Amygdala (tissue), 56 donors: ENCODE data around the gene FXYD1.
"Not testable (repeated sequence)": the region's sequence is repeated elsewhere in the genome, so short reads cannot be mapped to it uniquely, and the experiment has no call there.

Source experiments
- DNase-seq, 56 donors: peaks; one replicate each; lab custom pipeline; 2025; lab: John Stamatoyannopoulos, UW

The FXYD1 gene

DNA sequence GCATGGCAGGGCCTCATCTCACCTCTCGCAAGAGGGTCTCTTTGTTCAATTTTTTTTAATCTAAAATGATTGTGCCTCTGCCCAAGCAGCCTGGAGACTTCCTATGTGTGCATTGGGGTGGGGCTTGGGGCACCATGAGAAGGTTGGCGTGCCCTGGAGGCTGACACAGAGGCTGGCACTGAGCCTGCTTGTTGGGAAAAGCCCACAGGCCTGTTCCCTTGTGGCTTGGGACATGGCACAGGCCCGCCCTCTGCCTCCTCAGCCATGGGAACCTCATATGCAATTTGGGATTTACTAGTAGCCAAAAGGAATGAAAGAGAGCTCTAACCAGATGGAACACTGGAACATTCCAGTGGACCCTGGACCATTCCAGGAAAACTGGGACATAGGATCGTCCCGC, 15.1 kb upstream of the FXYD1 start:
- peak in 21 of 56 donors; percentile 12 to 80 (median 38) for DNase-seq

DNA sequence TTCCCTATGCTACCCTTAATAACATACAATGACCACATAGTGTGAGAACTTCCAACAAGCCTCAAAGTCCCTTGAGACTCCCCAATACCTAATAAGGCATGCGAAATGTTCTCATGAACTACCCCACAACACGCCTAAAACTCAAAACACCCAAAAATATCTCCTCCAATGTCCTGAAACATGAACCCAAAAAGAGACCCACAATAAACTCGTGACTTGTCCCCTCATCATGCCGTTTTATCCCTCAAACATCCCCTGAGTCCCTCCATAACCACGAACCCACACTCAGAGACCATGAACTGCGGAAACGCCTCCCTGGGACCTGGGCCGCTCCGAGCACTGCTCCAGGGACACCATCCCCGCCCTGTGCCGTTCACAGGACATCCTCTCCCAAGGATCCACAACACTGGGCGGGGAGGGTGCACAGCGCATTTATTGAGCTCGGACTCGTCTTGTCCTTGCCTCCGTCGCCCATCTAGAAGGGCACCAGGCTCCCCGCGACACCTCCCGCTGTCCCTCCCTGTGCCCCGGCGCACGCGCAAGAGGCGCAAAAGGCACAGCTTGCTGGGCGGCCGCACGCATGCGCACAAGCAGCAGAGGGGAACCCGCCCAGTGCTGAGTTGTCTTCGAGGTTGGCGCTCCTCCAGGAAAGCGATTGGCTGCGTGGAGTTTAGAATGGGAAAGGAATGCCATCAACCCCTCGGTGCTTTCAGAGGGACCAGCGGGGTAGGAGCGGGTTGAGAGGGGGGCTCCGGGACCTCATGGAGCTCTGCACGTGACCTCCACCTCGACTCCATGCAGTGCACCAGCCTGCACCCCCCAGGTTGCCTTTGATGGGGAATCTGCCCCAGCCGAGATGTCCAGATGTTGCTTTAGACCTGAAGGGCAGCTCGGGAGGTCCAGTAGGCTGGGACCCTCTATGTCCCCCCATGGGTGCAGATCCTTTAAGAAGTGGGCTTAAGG, 14.2 kb upstream of the FXYD1 start:
- peak; percentile 70 to 98 (median 92) for DNase-seq

DNA sequence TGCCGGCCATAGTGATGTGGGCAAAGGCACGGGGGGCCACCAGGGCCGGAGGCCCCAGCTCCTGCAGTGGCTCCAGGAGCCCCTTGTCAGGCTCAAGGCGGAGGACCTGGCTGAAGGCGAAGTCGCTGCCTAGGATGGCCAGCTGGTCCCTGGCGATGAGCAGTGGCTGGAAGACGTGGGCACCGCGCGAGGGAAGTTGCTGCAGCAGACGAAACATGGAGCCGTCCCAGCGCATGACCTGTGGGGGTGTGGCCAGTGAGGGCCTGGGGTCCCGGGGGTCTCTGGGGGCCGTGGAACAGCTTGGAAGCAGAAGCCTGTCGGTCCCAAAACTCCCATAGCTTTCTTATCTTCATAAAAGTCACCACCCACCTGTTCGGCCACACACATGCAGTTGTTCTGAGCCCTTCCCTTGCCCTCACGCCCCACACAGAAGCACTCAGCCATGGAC, 13.3 kb upstream of the FXYD1 start:
- DNase-seq, result no peak

DNA sequence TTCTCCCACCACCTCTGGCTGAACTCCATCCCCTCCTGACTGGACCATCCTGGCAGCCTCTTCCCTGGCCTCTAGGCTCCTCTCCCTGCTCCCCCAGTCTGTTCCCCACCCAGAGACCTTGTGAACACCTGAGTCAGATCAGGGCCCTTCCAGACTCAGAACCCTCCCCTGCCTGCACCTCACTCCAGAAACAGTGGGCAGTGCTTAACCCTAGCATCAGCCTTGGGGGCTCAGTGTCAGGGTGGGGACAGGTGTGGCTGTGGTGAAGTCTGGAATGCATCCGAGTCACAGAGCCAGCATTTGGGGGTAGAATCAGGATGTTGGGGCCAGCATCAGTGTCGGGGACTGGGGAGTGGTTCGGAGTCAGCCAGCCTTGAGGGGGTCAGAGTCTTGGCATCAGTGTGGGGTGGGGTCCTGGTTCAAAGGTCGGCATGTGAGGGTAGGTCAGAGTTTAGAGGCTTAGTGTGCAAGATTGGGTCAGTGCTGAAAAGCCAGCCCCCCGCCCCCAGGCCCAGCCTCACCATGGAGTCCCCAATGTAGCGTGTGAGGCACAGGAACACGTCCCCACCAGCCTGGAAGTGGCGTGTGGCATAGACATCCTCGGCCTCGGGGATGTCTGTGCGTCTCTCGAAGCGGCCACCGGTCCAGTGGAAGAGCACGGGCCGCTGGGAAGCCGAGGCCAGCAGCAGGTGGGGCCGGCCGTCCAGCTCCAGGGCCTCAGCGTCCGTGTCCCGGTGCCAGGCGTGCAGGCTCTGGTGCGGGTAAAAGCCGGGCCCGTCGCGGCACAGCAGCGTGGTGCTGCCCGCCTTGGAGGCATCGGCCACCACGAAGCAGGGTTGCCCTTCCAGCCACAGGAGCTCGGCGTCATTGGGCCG, 12.6 kb upstream of the FXYD1 start:
- no peak for DNase-seq

DNA sequence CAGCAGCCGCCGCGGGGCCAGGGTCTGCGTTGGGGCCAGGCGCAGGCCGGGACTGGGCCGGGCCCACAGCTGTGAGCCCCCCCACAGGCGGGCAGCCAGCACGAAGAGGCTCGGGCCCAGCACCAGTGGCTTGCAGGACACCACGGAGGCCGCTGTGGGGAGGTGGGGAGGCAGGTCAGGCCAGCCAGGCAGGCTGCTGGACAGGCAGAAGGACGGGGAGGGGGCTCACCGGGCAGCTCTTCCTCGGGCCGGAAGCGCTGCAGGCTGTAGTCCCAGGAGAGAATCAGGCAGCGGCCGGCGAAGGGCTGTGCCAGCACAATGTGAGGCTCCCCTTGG, 12.0 kb upstream of the FXYD1 start:
- peak in 34 of 56 donors; percentile 24 to 84 (median 56) for DNase-seq

DNA sequence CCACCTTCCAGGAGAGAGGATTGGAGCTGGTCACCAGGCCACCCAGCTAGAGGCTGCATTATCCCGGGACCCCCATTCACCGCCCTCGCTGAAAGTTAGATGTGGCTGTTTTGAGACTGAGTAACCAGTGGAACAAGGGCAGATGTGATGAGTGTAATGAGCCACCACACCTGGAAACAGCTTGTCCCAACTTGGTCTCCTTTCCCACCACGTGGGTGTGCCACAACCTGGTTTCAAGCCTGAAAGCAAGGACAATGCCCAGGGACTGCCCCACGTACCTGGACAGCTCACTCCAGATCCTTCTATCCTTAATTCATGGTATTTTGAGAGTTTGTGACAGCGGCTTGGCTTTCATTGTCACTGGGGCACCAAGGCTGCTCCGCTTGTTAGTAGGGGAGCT, 10.8 kb upstream of the FXYD1 start:
- no peak for DNase-seq

DNA sequence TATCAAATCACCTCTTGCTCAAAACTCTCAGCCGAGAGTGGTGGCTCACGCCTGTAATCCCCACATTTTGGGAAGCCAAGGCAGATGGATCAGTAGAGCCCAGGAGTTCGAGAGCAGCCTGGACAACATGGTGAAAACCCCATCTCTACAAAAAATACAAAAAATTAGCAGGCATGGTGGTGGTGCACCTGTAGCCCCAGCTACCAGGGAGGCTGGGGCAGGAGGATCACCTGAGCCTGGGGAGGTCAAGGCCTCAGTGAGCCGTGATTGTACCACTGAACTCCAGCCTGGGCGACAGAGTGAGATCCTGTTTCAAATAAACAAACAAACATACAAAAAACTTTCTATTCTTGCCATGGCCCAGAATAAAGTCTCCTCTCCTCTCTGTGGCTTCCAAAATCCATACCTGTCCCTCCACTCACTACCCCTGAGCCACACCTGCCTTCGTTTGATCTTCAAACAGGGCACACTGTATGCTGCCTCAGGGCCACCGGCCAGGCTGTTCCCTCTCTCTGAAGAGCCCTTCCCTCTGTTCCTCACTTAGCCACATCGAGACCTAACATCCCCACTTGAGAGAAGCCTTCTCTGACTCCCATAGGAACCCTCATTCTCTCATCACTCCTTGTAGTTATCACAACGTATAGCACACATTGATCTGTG, 10.1 kb upstream of the FXYD1 start:
- DNase-seq, result no peak

DNA sequence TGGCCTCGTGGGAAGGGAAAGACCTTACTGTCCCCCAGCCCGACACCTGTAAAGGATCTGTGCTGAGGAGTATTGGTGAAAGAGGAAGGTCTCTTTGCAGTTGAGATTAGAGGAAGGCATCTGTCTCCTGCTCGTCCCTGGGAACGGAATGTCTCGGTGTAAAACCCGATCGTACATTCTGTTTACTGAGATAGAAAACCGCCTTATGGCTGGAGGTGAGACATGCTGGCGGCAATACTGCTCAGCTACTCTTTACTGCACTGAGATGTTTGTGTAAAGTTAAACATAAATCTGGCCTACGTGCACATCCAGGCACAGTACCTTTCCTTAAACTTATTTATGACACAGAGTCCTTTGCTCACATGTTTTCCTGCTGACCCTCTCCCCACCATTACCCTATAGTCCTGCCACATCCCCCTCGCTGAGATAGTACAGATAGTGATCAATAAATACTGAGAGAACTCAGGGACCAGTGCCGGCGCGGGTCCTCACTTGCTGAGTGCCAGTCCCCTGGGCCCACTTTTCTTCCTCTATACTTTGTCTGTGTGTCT, 8.8 kb upstream of the FXYD1 start:
- not testable (repeated sequence) for DNase-seq

DNA sequence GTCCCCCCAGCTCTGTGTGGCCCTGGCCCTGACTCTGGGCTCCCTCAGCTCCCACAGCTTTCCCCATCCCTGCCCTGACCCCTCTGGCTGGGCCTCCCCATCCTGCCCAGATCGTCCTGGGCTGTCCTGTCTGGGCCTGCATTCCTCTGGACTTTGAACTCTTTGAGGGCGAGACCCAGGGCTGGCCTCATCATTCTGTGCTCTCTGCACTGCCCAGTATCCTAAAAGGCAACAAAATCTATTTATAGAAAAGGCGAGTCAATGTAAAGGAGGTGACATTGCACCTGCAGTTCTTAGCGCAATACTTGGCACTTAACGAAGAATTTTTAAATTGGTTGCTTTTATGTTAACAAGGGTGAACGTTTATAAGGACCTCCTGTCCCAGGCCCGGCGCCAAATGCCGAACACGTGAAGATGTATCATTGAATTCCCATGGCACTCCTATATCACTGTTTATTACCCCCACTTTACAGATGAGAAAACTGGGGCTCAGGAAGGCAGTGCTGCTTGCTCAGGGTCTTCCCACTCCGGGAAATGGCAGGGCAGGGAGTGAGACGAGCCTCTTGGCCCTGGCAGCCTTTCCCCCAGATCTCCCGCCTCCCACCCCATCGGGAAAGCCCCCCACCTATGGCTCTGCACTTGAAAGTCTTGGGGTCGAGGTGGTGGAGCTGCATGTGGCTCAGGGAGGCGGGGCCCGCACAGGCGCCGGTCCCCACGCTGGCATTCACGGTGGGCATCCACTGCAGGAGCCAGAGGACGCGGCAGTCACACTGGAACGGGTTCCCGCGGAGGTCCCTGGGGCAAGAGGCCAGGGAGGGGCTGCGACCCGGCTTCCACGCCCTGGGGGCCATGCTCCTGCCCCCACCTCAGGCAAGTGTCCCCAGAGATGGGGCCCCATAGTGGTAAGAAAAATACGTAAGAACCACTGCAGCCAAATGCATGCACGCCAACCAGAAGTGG, 7.6 kb upstream of the FXYD1 start:
- no peak for DNase-seq

DNA sequence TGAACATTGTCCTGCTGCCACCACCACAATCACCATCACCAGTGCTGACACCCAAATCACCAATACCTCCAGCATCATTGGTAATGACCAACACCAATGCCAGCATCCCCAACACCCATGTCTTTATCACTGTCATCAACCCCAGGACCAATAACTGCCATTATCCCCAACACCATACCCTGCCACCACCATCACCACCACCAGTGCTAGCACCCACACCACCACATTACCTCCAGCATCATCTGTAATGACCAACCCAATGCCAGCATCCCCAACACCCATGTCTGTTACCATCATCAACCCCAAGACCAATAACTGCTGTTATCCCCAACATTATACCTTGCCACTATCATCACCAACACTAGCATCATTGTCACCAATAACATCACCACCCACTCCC, 6.4 kb upstream of the FXYD1 start:
- DNase-seq, result no peak

DNA sequence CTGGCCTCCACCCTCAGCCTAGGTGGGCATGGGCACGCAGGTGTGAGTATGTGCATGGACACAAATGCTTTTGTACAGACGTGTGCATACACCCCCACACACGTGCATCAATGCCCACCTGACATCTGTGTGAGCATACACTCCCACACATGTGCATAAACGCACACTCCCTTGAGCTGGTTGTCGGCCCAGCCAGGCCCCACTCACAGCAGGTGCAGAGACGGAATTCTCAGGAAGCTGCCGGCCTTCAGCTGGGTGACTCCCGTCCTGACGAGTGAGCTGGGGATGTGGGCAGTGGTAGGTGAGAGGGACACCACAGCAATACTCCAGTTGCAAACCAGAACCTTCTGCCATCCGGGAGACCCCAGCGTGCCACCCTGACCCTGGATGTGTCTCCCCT, 4.8 kb upstream of the FXYD1 start:
- peak in 1 of 56 donors; percentile 32 for DNase-seq

DNA sequence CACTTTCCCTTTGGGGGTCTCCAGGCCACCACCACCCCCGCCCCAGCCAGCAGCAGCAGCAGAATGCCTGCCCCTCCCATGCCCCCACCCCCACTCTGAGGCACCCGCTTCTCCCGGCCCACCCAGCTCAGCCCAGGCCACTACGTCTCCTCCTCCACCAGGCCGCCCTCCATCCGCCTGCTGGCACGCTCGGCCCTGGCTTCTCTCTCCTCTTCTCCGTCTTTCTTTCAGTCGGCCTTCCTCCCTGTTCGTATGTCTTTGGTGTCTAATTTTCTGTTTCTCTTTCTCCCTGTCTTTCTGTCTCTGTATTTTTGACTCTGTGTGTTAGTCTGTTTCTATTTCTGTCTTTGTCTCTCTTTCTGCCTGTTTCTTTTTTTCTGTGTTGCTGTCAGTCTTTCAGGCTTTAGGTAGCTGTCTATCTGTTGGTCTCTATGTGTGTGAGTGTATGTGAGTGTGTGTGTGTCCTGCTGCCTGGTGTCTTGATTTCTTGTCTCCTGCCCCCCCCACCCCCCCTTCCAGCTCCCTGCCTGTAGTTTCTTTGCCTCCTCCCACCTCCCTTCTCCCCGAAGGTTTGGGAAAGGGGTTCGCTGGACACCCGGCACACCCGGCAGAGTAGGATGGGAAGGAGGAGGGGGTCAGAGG, 3.9 kb upstream of the FXYD1 start, which contains the start of gene LGI4:
TSS of gene LGI4 (minus strand) at position 459 of the 642 bp plus-strand sequence. CDS start at position 80, 379 bp downstream.
- DNase-seq, result peak in 4 of 56 donors; percentile 27 to 57 (median 45)

DNA sequence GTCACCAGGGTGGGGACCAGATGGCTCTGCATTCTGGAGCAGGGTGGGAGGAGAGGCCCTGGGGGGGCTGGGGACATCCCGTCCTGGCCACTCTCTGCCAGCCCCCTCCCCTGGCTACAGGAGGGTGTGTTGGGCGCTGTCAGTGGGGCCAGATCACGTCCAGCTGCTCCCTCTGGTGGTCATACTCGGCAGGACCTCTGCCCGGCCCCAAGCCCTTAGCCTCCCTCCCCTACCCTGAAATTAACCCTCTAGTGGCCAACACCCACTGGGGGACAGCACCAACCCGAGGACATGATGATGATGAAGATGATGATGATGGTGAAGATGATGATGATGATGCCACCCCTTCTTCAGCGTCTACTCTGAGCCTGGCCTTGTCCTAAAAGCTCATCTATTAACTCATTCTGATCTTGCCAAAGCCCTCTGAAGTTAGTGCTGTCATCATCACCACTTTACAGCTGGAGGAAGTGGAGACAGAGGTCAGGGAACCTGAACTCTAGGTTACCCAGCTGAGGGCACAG, 3.2 kb upstream of the FXYD1 start:
- DNase-seq, result peak in 53 of 56 donors; percentile 34 to 87 (median 66)

DNA sequence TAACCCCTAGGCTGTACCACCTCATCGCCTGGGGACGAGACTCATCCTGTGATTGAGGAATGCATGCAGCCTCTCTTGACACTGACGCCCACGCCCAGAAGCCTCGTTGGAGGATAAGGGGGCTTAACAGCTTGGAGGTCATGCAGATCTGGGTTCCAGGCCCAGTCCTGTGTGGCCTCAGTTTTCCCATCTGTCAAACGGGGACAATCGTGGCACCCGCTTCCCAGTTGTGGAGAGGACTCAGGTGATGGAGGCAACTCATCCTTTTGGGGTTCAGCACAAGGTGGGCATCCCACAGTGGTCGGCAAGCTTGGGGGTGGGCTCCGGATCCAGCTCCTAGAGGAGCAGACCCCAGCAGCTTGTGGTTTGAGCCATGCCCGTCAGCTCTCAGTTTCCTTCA, 2.4 kb upstream of the FXYD1 start:
- no peak for DNase-seq

DNA sequence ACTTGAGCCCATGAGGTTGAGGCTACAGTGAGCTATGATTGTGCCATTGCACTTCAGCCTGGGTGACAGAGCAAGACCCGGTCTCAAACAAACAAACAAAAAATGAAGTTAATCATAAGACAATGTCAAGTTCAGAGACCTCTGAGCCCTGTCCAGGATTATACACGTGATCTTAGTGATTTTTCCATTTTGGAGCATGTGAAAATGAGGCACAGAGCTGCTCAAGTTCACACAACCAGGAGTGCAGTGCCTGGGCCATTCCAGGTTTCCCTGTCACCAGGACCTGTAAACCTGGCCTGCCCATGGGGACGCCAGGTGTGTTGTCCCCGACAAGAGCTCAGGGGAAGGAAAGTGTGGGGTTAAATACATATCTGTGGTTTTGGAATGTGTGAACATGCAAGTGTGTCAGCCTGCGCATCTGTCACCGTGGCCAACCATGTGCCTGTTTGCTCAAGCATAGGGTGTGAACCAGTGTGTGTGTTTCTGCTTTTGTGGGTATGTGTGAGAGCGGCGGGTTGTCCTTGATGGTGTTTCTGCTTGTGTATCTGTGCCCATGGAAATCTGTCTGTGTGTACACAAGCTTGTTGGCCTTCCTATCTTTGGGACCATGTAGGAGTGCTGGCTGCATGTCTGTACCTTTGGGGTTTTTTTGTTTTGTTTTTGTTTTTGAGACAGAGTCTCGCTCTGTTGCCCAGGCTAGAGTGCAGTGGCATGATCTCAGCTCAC, 1.5 kb upstream of the FXYD1 start:
- no peak for DNase-seq

DNA sequence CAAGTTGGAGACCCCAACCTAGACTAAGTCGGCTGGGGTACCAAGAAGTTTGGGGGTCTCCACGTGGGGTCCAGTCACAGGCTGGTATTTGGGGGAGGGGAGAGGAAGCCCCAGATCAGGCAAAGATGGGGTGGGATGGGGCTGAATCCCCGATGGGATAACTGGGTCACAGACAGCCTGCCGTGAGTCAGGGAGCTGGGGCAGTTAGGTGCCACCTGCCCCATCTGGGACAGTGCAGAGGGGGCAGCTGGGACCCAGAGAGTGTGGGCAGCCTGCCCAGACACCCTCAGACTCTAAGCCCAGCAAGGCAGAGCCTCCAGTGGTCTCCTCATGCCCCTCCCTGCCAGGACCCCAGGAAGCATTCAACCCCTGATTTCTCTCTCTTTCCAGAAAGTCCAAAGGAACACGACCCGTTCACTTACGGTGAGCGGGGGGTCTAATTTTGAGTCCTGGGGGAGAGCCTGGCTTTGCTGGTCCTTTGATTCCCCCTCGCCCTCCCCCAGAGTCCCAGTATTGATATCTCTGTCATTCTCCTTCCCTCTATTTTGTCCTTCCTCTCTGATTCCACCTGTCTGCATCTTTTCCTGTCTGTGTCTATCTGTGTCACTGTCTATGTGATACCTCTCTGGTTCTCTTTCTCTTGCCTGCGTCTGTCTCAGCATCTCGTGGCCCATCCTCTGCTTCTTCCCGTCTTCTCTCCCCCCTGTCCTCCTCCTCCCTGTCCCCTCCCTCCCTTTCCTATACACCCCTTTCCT, 1.8 kb downstream of the FXYD1 start:
- DNase-seq, result no peak
